B cell (primary cell): Measurements from ENCODE around the gene HEXD. TPM values are rescaled to one million over a fixed set of nuclear protein-coding genes. Genes with fewer than 3 reads are reported as not detected.

Source experiments
- ATAC-seq: fragments of 200-7000 bp; cut with Tn5 transposase; one replicate; pipeline ENCODE4 v1.10.0; 2021; ENCODE audit warnings: low read depth, mild to moderate bottlenecking, moderate number of reproducible peaks, moderate library complexity
- CTCF ChIA-PET: fragments of 350-600 bp; sonication (Branson Sonifier 250); formaldehyde crosslinking; loops from one replicate; lab custom pipeline; 2021; ENCODE audit warnings: antibody characterized with exemption, inconsistent platforms; lab: Charles Lee
- POLR2A ChIA-PET: fragments of 350-600 bp; sonication (Branson Sonifier 250); formaldehyde crosslinking; loops from one replicate; lab custom pipeline; 2021; ENCODE audit warnings: antibody characterized with exemption; lab: Charles Lee
- DNase-seq: peaks from one replicate; pipeline ENCODE4 v3.0.0; 2013
- H2AFZ ChIP-seq: 2 replicates; pipeline ENCODE4 v1.6.1; 2012; ENCODE audit warnings: mild to moderate bottlenecking, low read depth, low read length; ENCODE audit not compliant: insufficient read depth, poor library complexity, severe bottlenecking
- H3K27ac ChIP-seq, 2 donors: 1 replicate in 1 of 2; 2 replicates in 1 of 2; pipeline ENCODE4 v1.5.1; 2012 to 2013; ENCODE audit warnings: low read length in 2 of 2, mild to moderate bottlenecking in 2 of 2, moderate library complexity in 1 of 2
- H3K27me3 ChIP-seq, 4 experiments: fragments of 200-600 bp in 1 of 4; sonication (generic) in 1 of 4; replicated peaks in 1 of 4; 1 replicate in 2 of 4; 2 replicates in 2 of 4; pipeline versions ENCODE4 v1.6.1 to v1.7.0; 2013 to 2016; ENCODE audit warnings: low read length in 3 of 4, mild to moderate bottlenecking in 2 of 4, mixed read lengths in 1 of 4, moderate library complexity in 1 of 4; ENCODE audit not compliant: insufficient read depth in 4 of 4, control insufficient read depth in 3 of 4; ENCODE audit errors: control extremely low read depth in 1 of 4
- H3K36me3 ChIP-seq, 2 experiments: replicated peaks in 1 of 2; 1 replicate in 1 of 2; 2 replicates in 1 of 2; pipeline versions ENCODE4 v1.6.1 to v1.7.1; 2013; ENCODE audit warnings: low read length in 1 of 2; ENCODE audit not compliant: insufficient read depth in 2 of 2, control insufficient read depth in 1 of 2; ENCODE audit errors: control extremely low read depth in 1 of 2, extremely low read depth in 1 of 2
- H3K4me1 ChIP-seq, 2 donors: fragments of 200-600 bp in 1 of 2; sonication (generic) in 1 of 2; 1 replicate in 1 of 2; 2 replicates in 1 of 2; pipeline versions ENCODE4 v1.5.1 to v1.6.1; 2013 to 2017; ENCODE audit warnings: low read length in 2 of 2; ENCODE audit not compliant: control insufficient read depth in 2 of 2, insufficient read depth in 2 of 2
- H3K4me2 ChIP-seq: replicated peaks from 2 replicates; pipeline ENCODE3; 2012; ENCODE audit warnings: mild to moderate bottlenecking, low read depth, low read length; ENCODE audit not compliant: poor library complexity, severe bottlenecking
- H3K4me3 ChIP-seq, 5 experiments: fragments of 200-600 bp in 1 of 5; sonication (generic) in 1 of 5; 1 replicate in 3 of 5; 2 replicates in 2 of 5; pipeline versions ENCODE4 v1.5.1 to v1.7.0; 2011 to 2016; ENCODE audit warnings: low read length in 4 of 5, mild to moderate bottlenecking in 4 of 5, low read depth in 2 of 5, control low read depth in 1 of 5, moderate library complexity in 1 of 5; ENCODE audit not compliant: insufficient read depth in 1 of 5; ENCODE audit errors: control extremely low read depth in 1 of 5, extremely low read depth in 1 of 5
- H3K79me2 ChIP-seq: fragments of 200-600 bp; sonication (generic); one replicate; pipeline ENCODE4 v1.6.0; 2016; ENCODE audit warnings: low read length; ENCODE audit not compliant: control insufficient read depth, insufficient read depth
- H3K9ac ChIP-seq: fragments of 200-600 bp; sonication (generic); 2 replicates; pipeline ENCODE4 v1.6.1; 2017; ENCODE audit warnings: mild to moderate bottlenecking, low read length, moderate library complexity
- H3K9me3 ChIP-seq, 3 donors: one replicate each; pipeline versions ENCODE4 v1.6.1 to v1.7.1; 2013; ENCODE audit warnings: low read length in 2 of 3; ENCODE audit not compliant: control insufficient read depth in 2 of 3, insufficient read depth in 1 of 3; ENCODE audit errors: control extremely low read depth in 1 of 3
- H4K20me1 ChIP-seq: 2 replicates; pipeline ENCODE4 v1.6.0; 2012; ENCODE audit warnings: mild to moderate bottlenecking, low read length; ENCODE audit not compliant: insufficient read depth, control insufficient read depth, poor library complexity, severe bottlenecking
- H3K27ac Mint-ChIP-seq: one replicate; pipeline ENCODE4 v1.8.0; 2021; ENCODE audit warnings: mixed read lengths
- H3K27me3 Mint-ChIP-seq: one replicate; pipeline ENCODE4 v1.8.0; 2021; ENCODE audit warnings: mixed read lengths
- H3K4me1 Mint-ChIP-seq: one replicate; pipeline ENCODE4 v1.8.0; 2021; ENCODE audit warnings: mixed read lengths
- H3K4me3 Mint-ChIP-seq: one replicate; pipeline ENCODE4 v1.8.0; 2021; ENCODE audit warnings: mixed read lengths
- H3K9me3 Mint-ChIP-seq: one replicate; pipeline ENCODE4 v1.8.0; 2022; ENCODE audit warnings: mixed read lengths; ENCODE audit not compliant: insufficient read depth
- CTCF ChIP-seq: fragments of 200-600 bp; IDR thresholded peaks from one replicate; pipeline ENCODE4 v1.8.0; 2022; ENCODE audit warnings: antibody characterized with exemption, mild to moderate bottlenecking
- EZH2 ChIP-seq: IDR thresholded peaks from 2 replicates; pipeline ENCODE4 v1.6.1; 2012; ENCODE audit warnings: borderline replicate concordance, low read depth, mild to moderate bottlenecking, moderate library complexity, low read length; ENCODE audit not compliant: insufficient read depth, poor library complexity, severe bottlenecking
- WGBS: methylation state at CpG from one replicate; pipeline ENCODE4 v1.1.5; 2013; ENCODE audit warnings: missing lambda C conversion rate; ENCODE audit not compliant: insufficient coverage; 5-methylcytosine and 5-hydroxymethylcytosine counted together
- intact Hi-C: fragments of 100-400 bp; cut with micrococcal nuclease; formaldehyde crosslinking; loops from one replicate; pipeline ENCODE4 v1.10.0; 2022
- polyA plus RNA-seq: library from polyadenylated mRNA; depleted of rRNA; stranded (reverse); fragments of >200 nt; gene quantifications from 2 replicates; pipeline ENCODE4 v1.2.3, GENCODE V29; 2012
- total RNA-seq, 2 donors: library from RNA; stranded (reverse); fragments of 120-200 nt in 1 of 2; gene quantifications; 1 replicate in 1 of 2; 2 replicates in 1 of 2; pipeline versions ENCODE4 v1.2.3 to v1.2.4, GENCODE V29; 2013 to 2022

Gene HEXD
- total and polyA plus RNA-seq, 2 donors (not counting 1 experiment from before 2014, with no cell fraction given): 128 to 317 TPM

DNA sequence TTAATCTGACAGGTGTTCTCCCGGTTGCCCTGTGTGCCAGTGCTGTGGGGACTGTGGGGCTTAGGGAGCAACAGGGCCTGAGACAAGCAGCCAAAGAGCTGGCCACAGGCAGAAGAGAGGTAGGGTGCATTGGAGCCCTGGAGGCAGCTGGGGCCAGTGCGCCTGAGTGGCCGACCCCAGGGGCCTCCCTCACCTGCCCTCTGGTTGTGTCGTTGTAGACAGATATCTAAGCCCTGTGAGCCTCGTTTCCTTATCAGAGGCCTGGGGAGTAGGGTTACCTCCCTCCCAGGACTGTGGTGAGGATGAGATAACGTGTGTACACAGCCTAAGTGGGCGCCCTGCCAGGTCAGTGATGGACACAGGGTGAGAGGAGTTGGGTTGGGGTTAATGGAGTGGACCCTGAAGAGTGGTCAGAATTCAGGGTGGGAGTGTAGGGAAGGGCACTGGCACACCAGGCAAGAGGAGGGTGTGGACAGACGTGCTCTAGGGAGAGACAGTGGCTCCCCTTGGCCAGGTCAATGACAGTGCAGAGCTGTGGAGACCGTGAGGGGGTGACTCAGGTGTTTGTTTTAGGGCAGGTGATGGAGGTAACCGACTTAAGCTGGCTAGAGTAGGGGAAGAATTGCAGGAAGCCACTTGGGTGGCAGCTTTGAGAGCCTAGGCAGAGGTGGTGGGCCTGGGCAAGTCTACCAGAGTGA is 43.8 kb downstream of the HEXD start:
- Histone ChIP-seq H3K4me3 (no peak overlapping the region), H3K27ac (no peak overlapping the region), H3K4me1 (peaks cover 12 to 17% of the 10 kb centered on the region in 2 donors), H2AFZ (no peak overlapping the region), H3K36me3 (peaks cover 4 to 56% of the 10 kb centered on the region in 2 experiments), H3K4me2 (no peak overlapping the region), H3K9me3 (no peaks in the 10 kb centered on the region), H3K27me3 (no peaks in the 10 kb centered on the region), H3K79me2 (peaks cover 61% of the 10 kb centered on the region), H4K20me1 (peaks cover 33% of the 10 kb centered on the region), H3K9ac (no peak overlapping the region)
- H3K9me3 Mint-ChIP-seq: no peaks in the 10 kb centered on the region
- no peak for DNase-seq
- no peak overlapping the region for H3K27ac Mint-ChIP-seq
- peaks cover 17% of the 10 kb centered on the region for H3K4me1 Mint-ChIP-seq
- intact Hi-C loops: no loop called here
- no peak overlapping the region for H3K4me3 Mint-ChIP-seq
- ChIA-PET POLR2A (no interaction called here), CTCF (interaction anchor here (1.1 kb wide), 1 partner anchor 89 kb away, joined by 3 read pairs; no protein-coding TSS in a partner anchor)
- TF ChIP-seq CTCF (no peak), EZH2 (no peak)
- ATAC-seq: no peak
- H3K27me3 Mint-ChIP-seq: no peaks in the 10 kb centered on the region
- 95% methylated on average over 10 of the region's 10 CpGs for WGBS

DNA sequence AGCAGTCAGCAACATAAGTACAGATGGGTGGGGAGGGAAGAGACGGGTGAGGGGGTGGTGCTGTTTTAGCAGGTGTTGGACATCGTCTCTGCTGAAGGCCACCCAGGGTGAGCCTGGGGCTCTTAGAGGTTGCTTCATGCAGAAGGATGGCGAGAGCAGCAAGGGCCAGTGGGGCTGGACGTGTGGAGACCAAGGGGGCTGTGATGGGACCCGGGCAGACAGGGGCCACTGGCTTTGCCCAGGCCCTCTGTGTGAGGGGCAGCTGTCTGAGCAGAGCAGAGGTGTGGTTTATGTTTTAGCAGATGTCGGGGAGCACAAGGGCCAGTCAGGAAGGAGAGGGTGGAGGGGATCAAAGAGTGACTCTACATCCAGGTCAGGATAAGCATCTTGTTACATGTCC is 45.2 kb downstream of the HEXD start:
- no peak overlapping the region for H2AFZ ChIP-seq
- no peaks in the 10 kb centered on the region for H3K9me3 ChIP-seq
- ATAC-seq (no peak), DNase-seq (no peak)
- intact Hi-C loops: no loop called here
- Mint-ChIP-seq H3K27me3 (no peaks in the 10 kb centered on the region), H3K27ac (no peak overlapping the region), H3K9me3 (no peaks in the 10 kb centered on the region), H3K4me3 (no peak overlapping the region), H3K4me1 (peaks cover 6% of the 10 kb centered on the region)
- WGBS: 95% methylated on average over 6 of the region's 6 CpGs
- no peak overlapping the region for H3K4me3 ChIP-seq
- H3K4me1 ChIP-seq: peaks cover 3 to 9% of the 10 kb centered on the region in 2 donors
- H3K27ac ChIP-seq: no peak overlapping the region
- peaks cover 33% of the 10 kb centered on the region for H4K20me1 ChIP-seq
- TF ChIP-seq EZH2: no peak
- TF ChIP-seq CTCF: no peak
- peaks cover 4 to 65% of the 10 kb centered on the region in 2 experiments for H3K36me3 ChIP-seq
- no peak overlapping the region for H3K4me2 ChIP-seq
- H3K9ac ChIP-seq: no peak overlapping the region
- CTCF ChIA-PET: interaction anchor here (1.4 kb wide), 1 partner anchor 91 kb away, joined by 4 read pairs; no protein-coding TSS in a partner anchor
- no peaks in the 10 kb centered on the region for H3K27me3 ChIP-seq
- peaks cover 62% of the 10 kb centered on the region for H3K79me2 ChIP-seq
- POLR2A ChIA-PET: no interaction called here
